ENCODE measurements around the gene FAM3D. TPM values are rescaled to one million over a fixed set of nuclear protein-coding genes. Genes with fewer than 3 reads are reported as not detected.

Gene FAM3D
- polyA plus RNA-seq, 2 of the 4 experiments (the other 2 are of a cell fraction), result not detected

- POLR2A ChIA-PET, result no interaction called here
These were observed 35.9 kb downstream of the FAM3D start for GRCh38 chr3:58630710-58631092.

GRCh38 chr3:58630076-58630709 is 36.4 kb downstream of the FAM3D start:
- ChIA-PET CTCF (interaction anchor here (0.6 to 9.7 kb wide), 33 partner anchors 9 to 1224 kb away, joined by 3 to 126 read pairs (median 5); partner anchors contain the start of gene FAM107A), POLR2A (no interaction called here)
- no peaks in the 10 kb centered on the region for H3K4me1 ChIP-seq
- WGBS (ENCODE audit: missing lambda C conversion rate), result 23% methylated on average over 5 of the region's 9 CpGs
- ATAC-seq (peak; percentile 57 to 90), DNase-seq (ENCODE audit: low read depth in 1 of 2, low spot score in 1 of 2) (peak; percentile 27 to 36), FAIRE-seq (no peak)
- no peaks in the 10 kb centered on the region for H3K9me3 ChIP-seq
- H3K4me2 ChIP-seq, result no peak overlapping the region
- TF ChIP-seq TP53 (CRISPR knock-in tag; IDR thresholded peaks at IDR 0.05) (no peak), SMC3 (IDR thresholded peaks at IDR 0.05) (peak; percentile 75), RAD21 (conservative IDR thresholded peaks at IDR 0.05 in 1 of 2, IDR thresholded peaks at IDR 0.05 in 1 of 2) (peak; percentile 81 to 84), CTCF (IDR thresholded peaks at IDR 0.05) (peak; percentile 64)
- H3K27ac ChIP-seq, result no peak overlapping the region
- no peak overlapping the region for H3K4me3 ChIP-seq

More at GRCh38 chr3:58630710-58631092, 35.9 kb downstream of the FAM3D start:
- ATAC-seq (no peak), DNase-seq (ENCODE audit: low read depth in 1 of 2, low spot score in 1 of 2) (no peak), FAIRE-seq (no peak)
- H3K27ac ChIP-seq, result no peak overlapping the region
- H3K4me2 ChIP-seq, result no peak overlapping the region
- H3K4me3 ChIP-seq, result no peak overlapping the region
- CTCF ChIA-PET, result interaction anchor here (0.6 to 9.7 kb wide), 32 partner anchors 9 to 1223 kb away, joined by 3 to 126 read pairs (median 5); partner anchors contain the start of gene FAM107A
- no peaks in the 10 kb centered on the region for H3K9me3 ChIP-seq
- 25% methylated on average over 5 of the region's 5 CpGs for WGBS (ENCODE audit: missing lambda C conversion rate)
- TF ChIP-seq REST (IDR thresholded peaks at IDR 0.05) (no peak), BCL3 (IDR thresholded peaks at IDR 0.05) (no peak), MYC (IDR thresholded peaks at IDR 0.05; ENCODE audit: borderline replicate concordance, low read length) (no peak), ZSCAN20 (CRISPR knock-in tag; IDR thresholded peaks at IDR 0.05) (no peak), ZNF302 (CRISPR knock-in tag; IDR thresholded peaks at IDR 0.05) (no peak), HOXA7 (CRISPR knock-in tag; IDR thresholded peaks at IDR 0.05) (no peak), EHF (CRISPR knock-in tag; IDR thresholded peaks at IDR 0.05) (no peak), CBX8 (IDR thresholded peaks at IDR 0.05) (no peak), SMC3 (IDR thresholded peaks at IDR 0.05) (no peak), RCOR1 (IDR thresholded peaks at IDR 0.05; ENCODE audit: low read depth, low read length) (no peak), FOSL2 (IDR thresholded peaks at IDR 0.05) (no peak), FOSL2 (CRISPR knock-in tag; IDR thresholded peaks at IDR 0.05) (no peak), TFCP2L1 (CRISPR knock-in tag; IDR thresholded peaks at IDR 0.05) (no peak), EP300 (IDR thresholded peaks at IDR 0.05) (no peak), HDAC2 (IDR thresholded peaks at IDR 0.05) (no peak), ZFP36 (IDR thresholded peaks at IDR 0.05; ENCODE audit: borderline replicate concordance, partially characterized antibody) (no peak), NFE2L2 (conservative IDR thresholded peaks at IDR 0.05; ENCODE audit: low read length) (no peak), RARB (CRISPR knock-in tag; IDR thresholded peaks at IDR 0.05) (no peak), JUN (IDR thresholded peaks at IDR 0.05) (no peak), ATOH8 (CRISPR knock-in tag; IDR thresholded peaks at IDR 0.05; ENCODE audit: low read depth) (no peak), JUNB (IDR thresholded peaks at IDR 0.05) (no peak)
- no peaks in the 10 kb centered on the region for H3K4me1 ChIP-seq

All from A549 (cell line).